GM19372 (cell line): ENCODE results near the gene LRRC75A.

ENCODE experiments used
- ATAC-seq: cut with Tn5 transposase; IDR thresholded peaks from one replicate; pipeline ENCODE4 v1.9.1; 2021; ENCODE audit warnings: mild to moderate bottlenecking, low read depth, moderate library complexity; ENCODE audit not compliant: unreplicated experiment

LRRC75A gene

DNA sequence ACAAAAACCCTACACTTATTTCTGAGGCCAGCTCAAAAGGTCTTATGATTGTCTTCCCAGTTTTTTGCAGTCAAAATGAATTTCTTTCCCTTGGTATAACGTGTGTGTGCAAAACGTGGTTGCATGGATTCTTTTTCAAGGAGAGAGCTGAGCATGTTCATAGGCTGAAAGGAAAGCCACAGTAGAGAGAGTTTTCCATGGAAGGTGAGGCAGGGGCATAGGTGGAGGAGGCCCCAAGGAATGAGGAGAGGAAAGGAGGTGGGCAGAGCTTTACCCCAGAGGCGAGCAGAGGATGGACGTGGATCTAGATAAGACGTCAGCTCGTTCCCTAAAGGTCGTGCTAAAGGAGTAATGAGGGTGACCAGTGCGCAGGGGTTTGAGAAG, 53.8 kb downstream of the LRRC75A start:
- no peak for ATAC-seq

DNA sequence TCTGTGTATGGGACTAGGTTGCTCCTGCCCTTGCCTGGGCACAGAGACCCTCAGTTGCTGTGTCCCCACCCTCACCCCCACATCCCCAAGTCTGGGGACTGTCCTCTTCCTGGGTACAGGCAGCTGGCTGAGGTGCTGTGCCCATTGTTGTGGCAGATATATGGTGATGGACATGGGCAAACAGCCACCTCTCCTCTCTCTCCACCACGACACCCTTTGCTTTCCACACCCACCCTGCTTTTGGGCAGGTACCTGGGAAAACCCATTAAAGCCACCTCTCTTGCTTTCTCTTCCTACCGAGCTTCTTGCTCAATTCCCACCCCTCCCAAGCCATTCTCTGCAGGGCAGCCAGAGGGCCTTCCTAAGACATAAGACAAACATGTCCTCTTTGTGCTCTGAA, 54.9 kb downstream of the LRRC75A start:
- ATAC-seq = no peak

DNA sequence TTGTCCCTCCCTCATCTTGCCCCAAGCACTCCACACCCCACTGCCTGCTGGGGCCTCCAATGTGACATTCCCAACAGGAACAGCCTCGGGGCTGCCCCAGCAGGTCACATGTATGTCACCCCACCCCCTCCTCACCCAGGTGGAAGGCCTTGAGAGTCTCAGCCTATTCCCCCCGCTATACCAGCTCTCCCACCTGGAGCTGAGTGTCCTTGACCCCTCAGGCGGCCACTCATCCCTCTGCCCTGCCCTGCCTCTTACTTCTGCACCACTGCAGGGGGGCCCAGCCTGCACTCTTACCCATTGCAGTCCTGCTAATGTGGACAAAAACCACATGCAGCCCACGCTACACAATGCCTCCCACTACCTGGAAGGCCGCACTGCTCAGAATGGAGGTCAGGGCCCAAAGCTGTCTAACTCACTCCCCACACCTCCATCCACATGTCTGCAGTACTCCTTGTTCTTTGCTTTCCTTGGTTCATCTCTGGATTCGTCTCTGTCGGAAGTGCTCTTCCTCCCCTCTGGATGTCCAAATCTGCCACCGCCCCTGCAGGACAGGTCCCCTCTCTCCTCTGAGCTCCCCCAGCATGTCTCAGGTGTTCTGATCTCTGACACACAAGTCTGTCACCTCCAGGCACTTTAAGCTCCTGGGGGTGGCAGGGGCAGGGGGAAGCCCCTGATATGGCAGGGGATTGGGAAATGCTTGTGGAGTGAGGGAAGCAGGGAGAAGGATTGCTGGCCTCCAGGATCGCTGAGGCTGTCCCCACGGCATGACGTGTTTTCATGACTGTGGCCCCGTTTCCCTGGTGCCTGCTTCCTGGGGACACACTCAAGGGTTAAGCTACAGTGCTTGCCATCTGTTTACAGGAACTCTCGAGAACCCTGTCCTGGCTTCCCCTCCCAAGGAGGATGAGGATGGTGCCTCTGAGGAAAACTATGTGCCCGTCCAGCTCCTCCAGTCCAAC, 55.8 kb downstream of the LRRC75A start:
- ATAC-seq = no peak

DNA sequence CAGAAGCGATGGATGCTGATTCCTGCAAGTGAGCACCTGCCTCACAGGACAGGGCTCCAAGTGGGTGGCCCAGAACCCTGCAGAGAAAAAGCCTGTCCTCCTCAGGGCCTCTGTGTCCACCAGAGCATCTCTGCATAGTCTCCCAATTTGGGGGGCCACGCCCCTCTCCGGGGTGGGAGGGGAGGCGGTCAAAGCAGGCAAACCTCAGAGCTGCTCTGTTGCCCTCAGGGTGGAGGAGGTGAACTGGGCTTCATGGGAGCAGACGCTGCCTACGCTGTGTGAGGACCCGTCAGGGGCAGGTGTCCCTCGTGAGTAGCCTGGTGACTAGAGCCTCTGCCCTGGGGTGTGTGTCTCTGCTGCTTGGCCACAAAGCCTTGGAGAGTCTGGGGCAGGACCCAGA, 57.3 kb downstream of the LRRC75A start:
- no peak for ATAC-seq

DNA sequence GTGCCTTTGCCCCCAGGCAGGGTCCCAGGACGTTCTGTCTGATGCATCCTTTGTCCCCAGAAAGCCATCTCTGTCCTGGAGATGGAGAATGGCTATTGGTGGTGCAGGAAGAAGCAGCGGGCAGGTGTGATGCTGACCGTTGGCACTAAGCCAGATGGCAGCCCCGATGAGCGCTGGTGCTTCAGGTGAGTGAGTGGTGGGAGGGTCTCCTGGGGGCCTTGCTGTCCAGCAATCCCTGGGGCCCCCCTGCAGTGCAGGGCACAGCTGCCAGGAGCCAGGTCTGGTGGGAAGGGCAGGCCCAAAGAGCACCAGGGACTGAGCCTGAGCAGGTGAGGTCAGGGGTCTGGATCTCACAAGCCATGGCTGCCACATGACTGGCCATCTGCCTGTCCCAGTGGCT, 58.5 kb downstream of the LRRC75A start:
- ATAC-seq = no peak

DNA sequence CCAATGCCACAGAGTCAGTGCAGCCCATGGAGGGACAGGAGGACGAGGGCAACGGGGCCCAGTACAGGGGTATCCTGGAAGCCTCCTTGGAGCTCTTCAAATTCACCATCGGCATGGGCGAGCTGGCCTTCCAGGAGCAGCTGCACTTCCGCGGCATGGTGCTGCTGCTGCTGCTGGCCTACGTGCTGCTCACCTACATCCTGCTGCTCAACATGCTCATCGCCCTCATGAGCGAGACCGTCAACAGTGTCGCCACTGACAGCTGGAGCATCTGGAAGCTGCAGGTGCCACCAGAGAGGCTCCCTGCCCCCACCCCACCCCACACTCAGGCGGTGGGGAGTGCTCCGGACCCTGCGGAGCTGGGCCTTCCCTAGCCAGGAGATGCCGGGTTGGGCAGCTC, 60.0 kb downstream of the LRRC75A start:
- no peak for ATAC-seq

DNA sequence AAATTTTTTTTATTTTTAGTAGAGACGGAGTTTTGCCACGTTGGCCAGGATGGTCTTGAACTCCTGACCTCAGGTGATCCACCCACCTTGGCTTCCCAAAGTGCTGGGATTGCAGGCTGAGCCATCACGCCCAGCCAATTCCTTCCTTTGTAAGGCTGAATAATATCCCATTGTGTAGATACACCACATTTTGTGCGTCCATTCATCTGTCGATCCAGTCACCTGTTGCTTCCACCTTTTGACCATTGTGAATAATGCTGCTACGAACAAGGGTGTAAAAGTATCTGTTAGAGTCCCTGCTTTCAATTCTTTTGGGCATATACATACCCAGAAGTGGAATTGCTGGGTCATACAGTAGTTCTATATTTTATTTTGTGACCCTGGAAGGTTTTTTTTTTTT, 61.3 kb downstream of the LRRC75A start:
- ATAC-seq = no peak

DNA sequence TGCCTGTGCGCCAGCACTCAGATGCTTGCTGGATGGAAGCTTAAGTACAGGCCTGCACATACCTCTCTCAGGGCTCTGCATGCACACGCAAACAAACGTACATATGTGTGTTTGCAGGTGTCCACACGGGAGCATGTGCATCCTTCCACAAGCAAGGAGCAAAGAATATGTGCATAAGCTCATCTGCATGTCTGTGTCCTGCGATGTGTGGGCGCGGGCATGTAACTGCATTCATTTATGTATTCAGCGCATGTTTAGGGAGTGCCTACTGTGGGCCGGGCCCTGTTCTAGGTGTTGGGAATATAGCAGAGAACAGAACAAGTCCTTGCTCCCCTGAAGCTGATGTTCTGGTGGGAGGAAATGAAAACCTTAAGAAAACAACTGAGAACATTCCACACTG, 62.9 kb downstream of the LRRC75A start:
- ATAC-seq = no peak

DNA sequence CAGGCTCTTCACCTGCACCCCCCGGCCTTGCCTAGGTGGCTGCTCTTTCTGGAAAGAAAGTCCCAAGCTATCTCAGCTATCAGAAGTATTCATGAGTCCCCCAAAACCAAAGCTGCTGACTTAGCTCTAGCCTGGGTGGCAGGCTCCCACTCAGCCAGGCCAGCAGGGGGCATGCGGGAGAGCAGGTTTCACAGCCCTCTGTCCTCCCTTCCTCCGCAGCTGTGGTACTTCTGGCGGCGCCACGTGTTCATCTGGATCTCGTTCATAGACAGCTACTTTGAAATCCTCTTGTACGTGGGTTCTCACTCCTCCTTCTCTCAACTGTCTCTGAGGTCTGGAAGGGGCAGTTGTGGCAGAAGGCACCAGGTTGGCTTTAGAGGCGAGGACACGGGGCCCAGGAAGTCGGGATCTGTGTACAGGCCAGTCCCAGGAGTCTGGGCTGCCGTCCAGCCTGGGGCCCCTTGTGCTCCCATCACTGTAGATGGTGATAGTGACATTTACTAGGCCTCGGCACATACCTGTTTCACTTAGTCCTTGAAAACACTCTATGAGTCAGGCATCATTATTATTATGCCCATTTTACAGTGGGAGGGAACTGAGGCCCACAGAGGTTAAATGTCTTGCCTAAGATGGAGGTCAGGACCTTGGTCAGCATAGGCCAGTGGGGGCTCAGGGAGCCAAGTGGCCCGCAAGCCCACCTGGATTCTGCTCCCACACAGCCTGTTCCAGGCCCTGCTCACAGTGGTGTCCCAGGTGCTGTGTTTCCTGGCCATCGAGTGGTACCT, 63.7 kb downstream of the LRRC75A start:
- ATAC-seq = no peak

DNA sequence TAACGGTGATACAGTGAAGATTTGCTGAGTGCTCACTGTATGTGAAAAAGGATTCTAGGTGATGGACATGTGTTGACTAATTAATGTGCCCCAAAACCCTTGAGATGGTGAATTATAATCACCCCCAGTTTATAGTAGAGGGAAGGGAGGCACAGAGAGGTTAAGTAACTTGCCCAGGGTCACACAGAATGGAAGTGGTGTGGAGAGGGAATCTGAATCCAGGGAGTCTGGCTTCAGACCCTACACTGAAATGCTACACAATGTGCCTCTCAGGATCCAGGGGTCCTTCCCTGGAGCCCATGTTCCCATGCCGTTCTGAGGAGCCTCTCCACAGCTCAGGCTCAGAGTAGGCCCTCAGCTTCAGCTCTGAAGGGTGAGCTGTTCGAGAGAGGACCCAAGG, 65.0 kb downstream of the LRRC75A start:
- no peak for ATAC-seq

DNA sequence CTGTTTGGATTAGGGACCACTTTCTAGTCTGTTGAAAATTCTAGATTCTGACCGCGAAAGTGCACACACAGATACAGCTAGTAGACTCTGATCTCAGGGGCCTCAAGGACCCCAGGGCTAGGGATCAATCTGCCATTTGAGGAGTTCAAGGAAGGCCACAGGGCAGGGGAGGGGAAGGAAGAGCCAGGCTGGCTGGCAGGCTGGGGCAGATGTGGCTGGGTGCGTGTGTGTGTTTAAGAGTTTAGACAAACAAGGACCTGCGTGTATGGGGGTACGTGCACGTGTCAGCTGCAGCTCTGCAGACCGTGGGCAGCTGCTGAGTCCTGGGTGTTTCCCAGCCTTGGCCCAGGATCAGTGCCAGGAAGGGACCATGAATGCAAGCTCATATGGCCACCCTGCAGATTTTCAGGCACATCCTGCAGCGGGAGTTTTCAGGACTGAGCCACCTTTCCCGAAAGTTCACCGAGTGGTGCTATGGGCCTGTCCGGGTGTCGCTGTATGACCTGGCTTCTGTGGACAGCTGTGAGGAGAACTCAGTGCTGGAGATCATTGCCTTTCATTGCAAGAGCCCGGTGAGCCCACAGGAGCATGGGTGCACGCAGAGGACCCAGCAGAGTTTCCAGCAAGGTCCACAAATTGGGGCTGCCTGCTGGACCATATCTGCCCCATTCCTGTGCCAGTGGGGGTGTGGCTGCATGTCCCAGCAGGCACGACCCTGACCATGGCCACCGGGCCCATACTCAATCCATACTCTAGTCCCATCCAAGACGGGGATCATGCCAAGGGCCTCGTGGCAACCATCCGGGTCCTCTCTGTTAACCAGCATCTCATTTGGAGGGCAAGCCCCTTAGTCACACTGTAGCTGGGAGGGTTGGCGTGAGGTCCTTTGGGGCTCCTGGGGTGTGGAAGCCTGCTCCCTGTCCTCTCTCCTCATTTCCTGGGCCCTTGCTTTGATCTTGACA, 66.0 kb downstream of the LRRC75A start:
- ATAC-seq = no peak

DNA sequence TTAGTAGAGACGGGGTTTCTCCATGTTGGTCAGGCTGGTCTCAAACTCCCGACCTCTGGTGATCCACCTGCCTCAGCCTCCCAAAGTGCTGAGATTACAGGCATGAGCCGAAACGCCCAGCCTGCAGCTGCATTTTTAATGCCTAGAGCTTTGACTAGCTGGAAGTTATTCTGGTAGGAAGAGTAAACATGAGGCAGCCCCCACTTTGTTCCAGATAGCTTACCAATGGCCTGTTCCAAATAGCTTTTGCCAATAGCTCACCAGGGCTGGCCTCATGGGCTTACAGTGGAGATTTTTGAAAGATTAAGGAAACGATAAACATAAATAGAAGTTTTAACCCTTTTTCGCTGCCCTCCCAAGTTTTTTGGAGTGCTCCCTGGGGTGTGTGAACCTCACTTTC, 66.8 kb downstream of the LRRC75A start:
- no peak for ATAC-seq

DNA sequence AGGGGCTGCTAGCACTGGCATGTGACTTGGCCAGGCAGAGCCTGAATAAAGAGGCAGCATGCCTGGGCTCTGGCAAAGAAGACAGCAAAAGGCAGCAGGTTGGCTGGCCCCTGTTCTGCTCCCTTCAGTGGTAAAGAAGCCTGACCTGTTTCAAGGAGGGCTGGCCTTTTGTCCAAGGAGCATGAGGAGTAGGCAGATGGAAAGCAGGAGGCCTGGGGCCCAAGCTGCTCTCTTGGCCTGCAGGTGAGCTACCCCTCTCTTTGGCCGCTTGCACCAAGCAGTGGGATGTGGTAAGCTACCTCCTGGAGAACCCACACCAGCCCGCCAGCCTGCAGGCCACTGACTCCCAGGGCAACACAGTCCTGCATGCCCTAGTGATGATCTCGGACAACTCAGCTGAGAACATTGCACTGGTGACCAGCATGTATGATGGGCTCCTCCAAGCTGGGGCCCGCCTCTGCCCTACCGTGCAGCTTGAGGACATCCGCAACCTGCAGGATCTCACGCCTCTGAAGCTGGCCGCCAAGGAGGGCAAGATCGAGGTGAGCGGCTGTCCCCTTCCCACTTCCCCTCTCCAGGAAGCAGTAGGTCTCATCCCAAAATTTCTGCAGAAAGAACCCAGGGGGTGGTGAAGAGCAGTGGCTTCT, 68.6 kb downstream of the LRRC75A start:
- no peak for ATAC-seq

DNA sequence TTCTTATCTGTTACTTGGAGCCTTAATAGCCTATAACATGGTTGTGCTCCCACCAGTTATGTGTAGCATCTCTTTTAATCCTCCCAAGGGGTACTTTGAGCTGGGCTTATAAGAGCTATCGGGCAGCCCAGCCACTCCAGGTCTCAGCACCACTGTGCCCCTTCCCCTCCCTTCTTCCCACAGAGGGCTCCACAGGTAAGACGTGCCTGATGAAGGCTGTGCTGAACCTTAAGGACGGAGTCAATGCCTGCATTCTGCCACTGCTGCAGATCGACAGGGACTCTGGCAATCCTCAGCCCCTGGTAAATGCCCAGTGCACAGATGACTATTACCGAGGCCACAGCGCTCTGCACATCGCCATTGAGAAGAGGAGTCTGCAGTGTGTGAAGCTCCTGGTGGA, 69.6 kb downstream of the LRRC75A start:
- ATAC-seq = no peak

DNA sequence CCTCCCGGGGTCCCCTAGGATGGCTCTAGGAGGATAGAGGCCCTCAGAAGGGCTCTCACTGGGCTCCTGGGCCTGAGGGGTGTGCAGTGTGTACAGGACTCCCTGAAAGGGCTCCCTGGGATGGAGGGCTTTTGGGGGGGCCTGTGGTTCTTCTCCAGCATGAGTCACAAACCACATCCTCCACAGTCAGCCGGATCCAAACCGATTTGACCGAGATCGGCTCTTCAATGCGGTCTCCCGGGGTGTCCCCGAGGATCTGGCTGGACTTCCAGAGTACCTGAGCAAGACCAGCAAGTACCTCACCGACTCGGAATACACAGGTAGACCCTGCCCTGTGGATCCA, 72.1 kb downstream of the LRRC75A start:
- ATAC-seq = no peak

DNA sequence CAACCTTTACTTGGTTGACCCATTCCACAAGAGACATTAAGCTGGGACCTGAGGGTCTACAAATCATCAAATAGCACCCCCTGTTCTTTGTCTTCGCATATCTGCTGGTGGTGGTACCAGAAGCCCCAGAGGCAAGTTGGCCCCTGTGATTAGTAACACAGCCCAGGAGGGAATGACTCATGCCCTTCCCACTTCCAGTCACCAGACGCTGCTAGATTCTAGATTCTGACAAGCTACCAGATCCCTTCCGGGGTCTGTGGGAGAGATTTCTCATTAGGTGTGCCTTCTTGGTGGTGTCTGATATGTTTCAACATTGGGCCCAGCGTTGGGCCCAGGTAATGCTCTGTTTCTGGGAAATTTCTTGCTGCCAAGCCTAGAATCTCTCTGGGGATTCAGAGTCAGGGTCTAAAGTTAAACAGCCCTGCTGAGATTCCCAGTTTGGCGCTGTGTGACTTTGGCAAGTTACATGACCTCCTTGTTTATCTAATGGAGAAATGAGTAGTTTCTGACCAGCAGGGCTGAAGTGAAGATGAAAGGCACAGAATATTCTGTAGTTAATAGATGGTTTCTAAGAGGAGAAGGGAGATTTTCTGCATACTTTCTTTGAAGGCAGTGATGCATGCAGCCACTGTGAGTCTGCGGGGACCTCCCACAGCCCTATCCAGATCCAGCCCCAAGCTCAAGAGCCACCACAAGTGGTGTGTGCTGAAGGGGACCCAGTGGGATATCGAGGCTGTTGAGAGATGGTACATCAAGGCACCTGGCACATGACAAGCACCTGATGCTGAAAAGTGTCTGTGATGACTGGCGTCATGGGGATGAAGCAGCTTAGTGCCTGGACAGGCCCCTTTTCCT, 72.7 kb downstream of the LRRC75A start:
- no peak for ATAC-seq

DNA sequence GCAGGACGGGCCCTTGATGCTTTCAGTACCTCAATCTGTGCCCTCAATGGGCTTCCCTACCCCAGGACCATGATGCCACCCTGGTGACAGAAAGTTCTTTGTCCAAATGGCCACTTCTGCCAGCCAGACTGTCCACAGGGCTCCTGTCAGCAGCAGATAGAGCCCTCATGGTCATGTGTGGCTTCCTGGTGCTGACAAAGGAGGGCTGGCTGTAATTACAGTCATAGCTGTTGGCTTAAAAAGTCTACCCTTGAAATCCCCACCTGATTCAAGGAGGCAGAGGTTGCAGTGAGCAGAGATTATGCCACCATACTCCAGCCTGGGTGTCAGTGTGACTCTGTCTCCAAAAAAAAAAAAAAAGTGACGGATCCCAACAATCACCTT, 73.3 kb downstream of the LRRC75A start:
- ATAC-seq = no peak

DNA sequence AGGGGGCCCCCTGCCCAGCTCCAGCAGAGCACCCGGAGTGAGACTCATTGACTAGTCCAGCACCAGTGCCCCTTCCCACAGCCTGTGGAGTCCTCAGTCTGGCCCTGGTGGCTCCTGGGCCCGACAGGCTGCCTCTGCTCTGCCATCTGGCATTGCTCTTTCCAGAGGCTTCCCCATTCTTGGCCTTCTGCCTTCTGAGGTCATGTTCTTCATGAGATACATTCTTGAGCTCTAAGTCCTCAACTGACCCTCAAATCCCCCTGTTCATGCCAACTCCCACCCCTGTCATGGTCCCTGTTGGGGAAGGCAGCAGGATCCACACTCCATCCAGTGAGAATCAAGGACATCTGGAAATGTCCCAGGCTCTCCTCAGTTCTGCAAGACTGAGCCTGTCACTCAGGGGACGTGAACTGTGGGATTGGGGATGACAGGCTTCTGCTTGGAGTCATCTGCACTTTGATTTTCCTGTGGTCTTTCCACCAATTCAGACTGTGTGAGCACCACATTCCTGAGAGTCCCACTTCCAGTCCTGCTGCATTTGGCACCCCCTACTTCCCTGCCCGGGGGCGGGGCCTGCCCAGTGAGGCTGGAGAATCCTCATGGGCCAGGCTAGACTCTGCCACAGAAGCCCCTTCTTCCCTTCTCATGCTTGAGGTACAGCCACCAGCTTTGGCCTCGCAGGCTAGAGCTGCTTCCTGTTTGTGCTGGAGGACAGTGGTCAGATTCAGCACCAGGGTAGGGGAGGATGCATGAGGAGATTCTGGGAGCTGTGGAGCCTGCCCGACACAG, 73.9 kb downstream of the LRRC75A start:
- no peak for ATAC-seq

DNA sequence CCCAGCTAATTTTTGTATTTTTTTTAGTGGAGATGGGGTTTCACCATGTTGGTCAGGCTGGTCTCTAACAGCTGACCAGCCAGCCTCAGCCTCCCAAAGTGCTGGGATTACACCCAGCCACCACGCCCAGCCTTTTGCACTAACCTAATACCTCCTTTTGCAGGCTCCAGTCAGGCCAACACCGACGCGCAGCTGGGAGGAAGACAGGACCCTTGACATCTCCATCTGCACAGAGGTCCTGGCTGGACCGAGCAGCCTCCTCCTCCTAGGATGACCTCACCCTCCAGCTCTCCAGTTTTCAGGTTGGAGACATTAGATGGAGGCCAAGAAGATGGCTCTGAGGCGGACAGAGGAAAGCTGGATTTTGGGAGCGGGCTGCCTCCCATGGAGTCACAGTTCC, 74.6 kb downstream of the LRRC75A start:
- ATAC-seq = no peak
